Ovary (tissue), 3 donors: ENCODE results near the gene DLEC1.

Experiments used
- CTCF ChIP-seq, 3 donors: fragments of 450-650 bp in 2 of 3; fragments of 200-600 bp in 1 of 3; IDR thresholded peaks; one replicate each; pipeline versions ENCODE4 v1.5.1 to v1.8.0; 2016 to 2022; ENCODE audit warnings: antibody characterized with exemption in 3 of 3, mild to moderate bottlenecking in 1 of 3
- EP300 ChIP-seq: sonication (generic); formaldehyde crosslinking; IDR thresholded peaks from one replicate; pipeline ENCODE4 v1.6.1; 2017; ENCODE audit warnings: antibody characterized with exemption
- POLR2A ChIP-seq: fragments of 450-650 bp; IDR thresholded peaks from one replicate; pipeline ENCODE4 v1.6.1; 2017; ENCODE audit warnings: antibody characterized with exemption, mild to moderate bottlenecking, moderate library complexity
- donor health status: DM: no; HTN: no; CAD: no.

- TF ChIP-seq CTCF (IDR thresholded peaks at IDR 0.05) (no peak), POLR2A (no peak), EP300 (no peak)
Observed at GRCh38 chr3:38118421-38119247, 79.6 kb downstream of the DLEC1 start.
